ENCODE results near the gene ADAMTS17.

Gene ADAMTS17

DNA sequence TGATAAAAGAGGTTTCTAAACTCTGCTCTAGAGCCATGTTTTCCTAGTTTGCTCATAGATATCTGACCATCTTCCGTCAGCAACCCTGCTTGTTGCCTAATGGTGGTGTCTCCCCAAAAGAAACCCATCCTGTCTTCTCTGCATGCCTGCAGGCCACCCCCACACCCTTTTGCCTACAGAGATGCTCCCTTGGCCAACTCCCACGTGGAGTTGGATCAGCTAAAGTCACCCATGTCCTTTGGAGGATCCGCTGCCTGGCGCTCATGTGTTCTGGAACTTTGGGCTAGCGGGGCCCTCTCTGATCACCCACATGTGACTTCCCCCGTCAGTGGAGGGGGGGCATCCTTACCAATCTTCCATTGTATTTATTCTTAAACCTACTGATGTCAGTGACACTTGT, 185.6 kb downstream of the ADAMTS17 start:
- TF ChIP-seq YY1 (IDR thresholded peaks at IDR 0.05; ENCODE audit: low read depth) (no peak), FOXM1 (IDR thresholded peaks at IDR 0.05; ENCODE audit: borderline replicate concordance, low read depth) (no peak), ZBTB7A (IDR thresholded peaks at IDR 0.05; ENCODE audit: low read depth) (no peak), RAD21 (IDR thresholded peaks at IDR 0.05; ENCODE audit: low read depth) (no peak), CREB1 (IDR thresholded peaks at IDR 0.05; ENCODE audit: low read depth) (no peak)
- TF ChIP-seq, protein P1, sequence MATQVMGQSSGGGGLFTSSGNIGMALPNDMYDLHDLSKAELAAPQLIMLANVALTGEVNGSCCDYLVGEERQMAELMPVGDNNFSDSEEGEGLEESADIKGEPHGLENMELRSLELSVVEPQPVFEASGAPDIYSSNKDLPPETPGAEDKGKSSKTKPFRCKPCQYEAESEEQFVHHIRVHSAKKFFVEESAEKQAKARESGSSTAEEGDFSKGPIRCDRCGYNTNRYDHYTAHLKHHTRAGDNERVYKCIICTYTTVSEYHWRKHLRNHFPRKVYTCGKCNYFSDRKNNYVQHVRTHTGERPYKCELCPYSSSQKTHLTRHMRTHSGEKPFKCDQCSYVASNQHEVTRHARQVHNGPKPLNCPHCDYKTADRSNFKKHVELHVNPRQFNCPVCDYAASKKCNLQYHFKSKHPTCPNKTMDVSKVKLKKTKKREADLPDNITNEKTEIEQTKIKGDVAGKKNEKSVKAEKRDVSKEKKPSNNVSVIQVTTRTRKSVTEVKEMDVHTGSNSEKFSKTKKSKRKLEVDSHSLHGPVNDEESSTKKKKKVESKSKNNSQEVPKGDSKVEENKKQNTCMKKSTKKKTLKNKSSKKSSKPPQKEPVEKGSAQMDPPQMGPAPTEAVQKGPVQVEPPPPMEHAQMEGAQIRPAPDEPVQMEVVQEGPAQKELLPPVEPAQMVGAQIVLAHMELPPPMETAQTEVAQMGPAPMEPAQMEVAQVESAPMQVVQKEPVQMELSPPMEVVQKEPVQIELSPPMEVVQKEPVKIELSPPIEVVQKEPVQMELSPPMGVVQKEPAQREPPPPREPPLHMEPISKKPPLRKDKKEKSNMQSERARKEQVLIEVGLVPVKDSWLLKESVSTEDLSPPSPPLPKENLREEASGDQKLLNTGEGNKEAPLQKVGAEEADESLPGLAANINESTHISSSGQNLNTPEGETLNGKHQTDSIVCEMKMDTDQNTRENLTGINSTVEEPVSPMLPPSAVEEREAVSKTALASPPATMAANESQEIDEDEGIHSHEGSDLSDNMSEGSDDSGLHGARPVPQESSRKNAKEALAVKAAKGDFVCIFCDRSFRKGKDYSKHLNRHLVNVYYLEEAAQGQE (IDR thresholded peaks at IDR 0.05; ENCODE audit: low read depth): no peak
- TF ChIP-seq, protein P2, sequence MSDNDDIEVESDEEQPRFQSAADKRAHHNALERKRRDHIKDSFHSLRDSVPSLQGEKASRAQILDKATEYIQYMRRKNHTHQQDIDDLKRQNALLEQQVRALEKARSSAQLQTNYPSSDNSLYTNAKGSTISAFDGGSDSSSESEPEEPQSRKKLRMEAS (IDR thresholded peaks at IDR 0.05): no peak

DNA sequence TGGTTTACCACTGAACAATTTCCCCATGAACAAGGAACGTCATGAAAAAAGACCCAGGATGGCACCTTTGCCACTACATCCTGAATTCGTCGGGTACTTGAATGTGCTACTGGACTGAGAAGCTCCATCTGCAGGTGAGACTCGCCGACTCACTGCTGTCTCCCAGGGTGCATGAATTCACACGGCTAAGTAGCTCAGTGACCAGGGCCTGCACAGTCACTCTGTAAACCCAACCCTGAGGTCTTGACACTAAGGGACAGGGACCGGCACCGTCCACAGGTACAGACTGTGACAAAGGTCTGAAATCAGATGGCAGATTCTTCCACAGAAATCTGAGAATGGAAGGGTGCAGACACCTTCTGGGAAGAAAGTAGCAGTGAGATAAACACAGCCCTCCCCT, 187.4 kb downstream of the ADAMTS17 start:
- TF ChIP-seq YY1 (IDR thresholded peaks at IDR 0.05; ENCODE audit: low read depth) (no peak), EGR1 (IDR thresholded peaks at IDR 0.05) (no peak), NFIC (IDR thresholded peaks at IDR 0.05) (no peak), ZBTB7A (IDR thresholded peaks at IDR 0.05; ENCODE audit: low read depth) (no peak), CEBPB (IDR thresholded peaks at IDR 0.05) (no peak), FOXM1 (IDR thresholded peaks at IDR 0.05; ENCODE audit: borderline replicate concordance, low read depth) (no peak), TCF12 (IDR thresholded peaks at IDR 0.05; ENCODE audit: low read depth) (no peak), TAF1 (IDR thresholded peaks at IDR 0.05; ENCODE audit: low read depth) (no peak), TEAD4 (IDR thresholded peaks at IDR 0.05) (no peak), EP300 (IDR thresholded peaks at IDR 0.05; ENCODE audit: borderline replicate concordance) (no peak), RAD21 (IDR thresholded peaks at IDR 0.05; ENCODE audit: low read depth) (no peak)
- TF ChIP-seq, protein P1 (IDR thresholded peaks at IDR 0.05; ENCODE audit: low read depth): no peak
- TF ChIP-seq, protein P2 (IDR thresholded peaks at IDR 0.05): no peak
- TF ChIP-seq, protein P3, sequence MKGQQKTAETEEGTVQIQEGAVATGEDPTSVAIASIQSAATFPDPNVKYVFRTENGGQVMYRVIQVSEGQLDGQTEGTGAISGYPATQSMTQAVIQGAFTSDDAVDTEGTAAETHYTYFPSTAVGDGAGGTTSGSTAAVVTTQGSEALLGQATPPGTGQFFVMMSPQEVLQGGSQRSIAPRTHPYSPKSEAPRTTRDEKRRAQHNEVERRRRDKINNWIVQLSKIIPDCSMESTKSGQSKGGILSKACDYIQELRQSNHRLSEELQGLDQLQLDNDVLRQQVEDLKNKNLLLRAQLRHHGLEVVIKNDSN (IDR thresholded peaks at IDR 0.05): no peak

DNA sequence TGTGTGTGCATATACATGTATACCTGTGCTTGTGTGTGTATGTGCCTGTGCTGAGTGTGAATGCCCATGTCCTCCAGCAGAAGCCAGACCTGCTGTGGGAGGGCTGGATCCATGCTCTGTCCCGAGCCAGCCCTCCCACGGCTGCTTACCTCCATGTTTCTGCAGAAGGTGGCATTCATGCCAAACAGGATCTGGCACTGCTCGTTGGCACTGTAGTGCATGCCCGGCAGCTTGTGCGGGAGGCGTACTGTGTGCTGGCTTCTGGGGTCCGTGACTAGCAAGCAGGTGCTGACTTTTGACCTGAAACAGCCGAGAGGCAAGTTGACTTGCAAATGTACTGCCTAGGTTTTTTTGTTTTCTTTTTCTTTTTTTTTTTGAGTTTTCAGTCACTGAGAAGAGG, 189.3 kb downstream of the ADAMTS17 start:
- TF ChIP-seq CEBPB (IDR thresholded peaks at IDR 0.05) (no peak), FOXM1 (IDR thresholded peaks at IDR 0.05; ENCODE audit: borderline replicate concordance, low read depth) (no peak), NFIC (IDR thresholded peaks at IDR 0.05) (no peak), TEAD4 (IDR thresholded peaks at IDR 0.05) (no peak), ZBTB7A (IDR thresholded peaks at IDR 0.05; ENCODE audit: low read depth) (no peak), CREB1 (IDR thresholded peaks at IDR 0.05; ENCODE audit: low read depth) (no peak), YY1 (IDR thresholded peaks at IDR 0.05; ENCODE audit: low read depth) (no peak), TAF1 (IDR thresholded peaks at IDR 0.05; ENCODE audit: low read depth) (no peak), RAD21 (IDR thresholded peaks at IDR 0.05; ENCODE audit: low read depth) (no peak), EGR1 (IDR thresholded peaks at IDR 0.05) (no peak), TCF12 (IDR thresholded peaks at IDR 0.05; ENCODE audit: low read depth) (no peak), EP300 (IDR thresholded peaks at IDR 0.05; ENCODE audit: borderline replicate concordance) (no peak)
- TF ChIP-seq, protein P1 (IDR thresholded peaks at IDR 0.05; ENCODE audit: low read depth): no peak
- TF ChIP-seq, protein P2 (IDR thresholded peaks at IDR 0.05): no peak
- TF ChIP-seq, protein P3 (IDR thresholded peaks at IDR 0.05): no peak

DNA sequence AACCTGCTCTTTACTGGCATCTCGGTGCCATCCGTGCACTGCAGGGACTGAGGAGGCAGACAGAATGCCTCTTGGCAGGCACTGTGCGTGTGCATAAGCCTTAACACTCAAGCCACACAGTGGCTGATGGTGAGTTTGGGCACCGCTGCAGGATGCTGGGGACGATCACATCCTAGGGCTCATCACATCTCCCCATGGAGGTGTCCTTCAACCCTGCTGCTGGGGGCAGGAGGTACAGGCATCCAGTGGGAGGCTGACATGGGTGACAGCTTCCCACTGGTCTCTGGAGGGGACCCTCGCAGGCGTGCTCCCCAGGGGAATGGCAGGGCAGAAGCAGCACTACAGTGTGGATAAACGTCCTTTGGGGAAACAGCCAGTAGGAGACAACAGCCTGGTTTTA, 190.9 kb downstream of the ADAMTS17 start:
- TF ChIP-seq CREB1 (IDR thresholded peaks at IDR 0.05; ENCODE audit: low read depth) (no peak), NFIC (IDR thresholded peaks at IDR 0.05) (no peak), EP300 (IDR thresholded peaks at IDR 0.05; ENCODE audit: borderline replicate concordance) (no peak), EGR1 (IDR thresholded peaks at IDR 0.05) (no peak), RAD21 (IDR thresholded peaks at IDR 0.05; ENCODE audit: low read depth) (no peak), FOXM1 (IDR thresholded peaks at IDR 0.05; ENCODE audit: borderline replicate concordance, low read depth) (no peak), TEAD4 (IDR thresholded peaks at IDR 0.05) (no peak), ZBTB7A (IDR thresholded peaks at IDR 0.05; ENCODE audit: low read depth) (no peak), CEBPB (IDR thresholded peaks at IDR 0.05) (no peak), YY1 (IDR thresholded peaks at IDR 0.05; ENCODE audit: low read depth) (no peak), TCF12 (IDR thresholded peaks at IDR 0.05; ENCODE audit: low read depth) (no peak)
- TF ChIP-seq, protein P2 (IDR thresholded peaks at IDR 0.05): no peak
- TF ChIP-seq, protein P1 (IDR thresholded peaks at IDR 0.05; ENCODE audit: low read depth): no peak
- TF ChIP-seq, protein P3 (IDR thresholded peaks at IDR 0.05): no peak

Data from Ishikawa (cell line).